GM23248 (cell line): Measurements from ENCODE around the gene THTPA.
"Not testable (repeated sequence)": the region's sequence is repeated elsewhere in the genome, so short reads cannot be mapped to it uniquely, and the experiment has no call there.

Source experiments
- EZH2 ChIP-seq: fragments of 200-600 bp; sonication (generic); IDR thresholded peaks from 2 replicates; pipeline ENCODE4 v1.6.1; 2018; ENCODE audit warnings: antibody characterized with exemption, mild to moderate bottlenecking; ENCODE audit not compliant: insufficient read depth, poor library complexity, severe bottlenecking
- EZH2phosphoT487 ChIP-seq: fragments of 200-600 bp; sonication (generic); IDR thresholded peaks from 2 replicates; pipeline ENCODE4 v1.6.1; 2018; ENCODE audit warnings: antibody characterized with exemption, moderate library complexity, mild to moderate bottlenecking, low read depth; ENCODE audit not compliant: insufficient read depth

DNA sequence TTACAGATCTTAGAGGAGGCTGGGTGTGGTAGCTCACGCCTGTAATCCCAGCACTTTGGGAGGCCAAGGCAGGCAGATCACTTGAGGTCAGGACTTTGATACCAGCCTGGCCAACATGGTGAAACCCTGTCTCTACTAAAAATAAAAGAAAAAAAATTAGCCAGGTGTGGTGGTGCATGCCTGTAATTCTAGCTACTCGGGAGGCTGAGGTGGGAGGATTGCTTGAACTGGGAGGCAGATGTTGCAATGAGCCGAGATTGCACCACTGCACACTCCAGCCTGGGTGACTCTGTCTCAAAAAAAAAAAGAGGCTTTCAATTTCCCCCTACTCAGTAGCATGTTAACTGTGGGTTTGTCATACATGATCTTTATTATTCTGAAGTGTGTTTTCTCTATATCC lies 38.1 kb downstream of the THTPA start:
- TF ChIP-seq EZH2, EZH2phosphoT487: not testable (repeated sequence)
